ENCODE results near the gene PLEKHH1.

DNA sequence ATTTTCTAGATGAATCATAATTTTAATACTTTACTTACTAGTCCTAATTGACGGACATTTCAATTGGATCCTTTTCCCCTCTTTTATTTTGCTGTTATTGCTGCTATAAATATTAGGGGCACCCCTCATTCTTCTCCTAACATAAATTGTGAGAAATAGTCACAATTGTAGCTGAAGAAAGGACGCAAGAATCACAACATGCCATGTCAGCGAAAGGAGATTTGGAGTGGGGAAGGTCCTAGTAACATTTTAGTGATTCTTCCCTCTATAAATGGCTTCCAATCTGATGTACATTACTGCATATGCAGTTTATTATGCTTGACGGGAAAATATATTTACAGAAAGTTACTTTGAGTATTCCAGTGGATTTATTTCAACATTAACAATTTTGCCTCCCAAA is 7.7 kb upstream of the PLEKHH1 start:
- TF ChIP-seq, protein P1, sequence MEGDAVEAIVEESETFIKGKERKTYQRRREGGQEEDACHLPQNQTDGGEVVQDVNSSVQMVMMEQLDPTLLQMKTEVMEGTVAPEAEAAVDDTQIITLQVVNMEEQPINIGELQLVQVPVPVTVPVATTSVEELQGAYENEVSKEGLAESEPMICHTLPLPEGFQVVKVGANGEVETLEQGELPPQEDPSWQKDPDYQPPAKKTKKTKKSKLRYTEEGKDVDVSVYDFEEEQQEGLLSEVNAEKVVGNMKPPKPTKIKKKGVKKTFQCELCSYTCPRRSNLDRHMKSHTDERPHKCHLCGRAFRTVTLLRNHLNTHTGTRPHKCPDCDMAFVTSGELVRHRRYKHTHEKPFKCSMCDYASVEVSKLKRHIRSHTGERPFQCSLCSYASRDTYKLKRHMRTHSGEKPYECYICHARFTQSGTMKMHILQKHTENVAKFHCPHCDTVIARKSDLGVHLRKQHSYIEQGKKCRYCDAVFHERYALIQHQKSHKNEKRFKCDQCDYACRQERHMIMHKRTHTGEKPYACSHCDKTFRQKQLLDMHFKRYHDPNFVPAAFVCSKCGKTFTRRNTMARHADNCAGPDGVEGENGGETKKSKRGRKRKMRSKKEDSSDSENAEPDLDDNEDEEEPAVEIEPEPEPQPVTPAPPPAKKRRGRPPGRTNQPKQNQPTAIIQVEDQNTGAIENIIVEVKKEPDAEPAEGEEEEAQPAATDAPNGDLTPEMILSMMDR (IDR thresholded peaks at IDR 0.05; ENCODE audit: insufficient read depth, low read length) = no peak
- TF ChIP-seq REST (IDR thresholded peaks at IDR 0.05; ENCODE audit: insufficient replicate concordance, low read depth) (no peak), POLR2AphosphoS5 (IDR thresholded peaks at IDR 0.05; ENCODE audit: low read depth) (no peak), SPI1 (IDR thresholded peaks at IDR 0.05; ENCODE audit: borderline replicate concordance, low read depth) (no peak), GABPA (IDR thresholded peaks at IDR 0.05; ENCODE audit: low read depth) (no peak)

All from HL-60 (cell line).